Measurements from ENCODE around the gene TTC12. TPM values are rescaled to one million over a fixed set of nuclear protein-coding genes. Genes with fewer than 3 reads are reported as not detected.

TTC12 gene
- total and polyA plus RNA-seq, 2 of the 8 experiments (the other 6 are each of a cell fraction or from before 2014, with no cell fraction given) = 4.7 to 9.0 TPM

DNA sequence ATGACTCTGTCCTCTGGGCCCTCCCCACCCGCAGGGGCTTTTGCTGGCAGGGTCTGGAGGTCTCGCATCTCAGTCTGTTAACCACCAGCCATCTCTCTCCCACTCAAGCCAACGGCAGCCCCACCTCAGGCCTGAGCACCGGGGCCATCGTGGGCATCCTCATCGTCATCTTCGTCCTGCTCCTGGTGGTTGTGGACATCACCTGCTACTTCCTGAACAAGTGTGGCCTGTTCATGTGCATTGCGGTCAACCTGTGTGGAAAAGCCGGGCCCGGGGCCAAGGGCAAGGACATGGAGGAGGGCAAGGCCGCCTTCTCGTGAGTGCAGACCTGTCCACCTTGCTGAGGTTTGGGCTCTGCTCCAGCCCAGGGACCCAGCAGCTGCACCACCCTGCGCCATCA, 44.3 kb upstream of the TTC12 start (continued):
- no peak for TF ChIP-seq CHD7 (IDR thresholded peaks at IDR 0.05; ENCODE audit: insufficient replicate concordance, low read length)
- no peak for TF ChIP-seq SUZ12 (IDR thresholded peaks at IDR 0.05; ENCODE audit: low read length)
- no peak for TF ChIP-seq CEBPB (IDR thresholded peaks at IDR 0.05; ENCODE audit: low read depth, low read length)
- no peak for TF ChIP-seq ZNF274 (IDR thresholded peaks at IDR 0.05; ENCODE audit: borderline replicate concordance, extremely low read depth, low read length)
- no peak for TF ChIP-seq ATF2 (IDR thresholded peaks at IDR 0.05; ENCODE audit: low read length)
- TF ChIP-seq KDM4A (IDR thresholded peaks at IDR 0.05; ENCODE audit: low read depth, low read length, severe bottlenecking) = no peak
- no peak for TF ChIP-seq KDM5A (IDR thresholded peaks at IDR 0.05; ENCODE audit: low read length)
- no peak for TF ChIP-seq BACH1 (IDR thresholded peaks at IDR 0.05; ENCODE audit: low read length)
- no peak for TF ChIP-seq CBX5 (IDR thresholded peaks at IDR 0.05; ENCODE audit: low read depth, low read length)
